ENCODE measurements around the gene PPARG.

The PPARG gene

GRCh38 chr3:12352253-12352652, 63.4 kb downstream of the PPARG start:
- H3K4me3 ChIP-seq (ENCODE audit: low read depth, low read length): no peak overlapping the region
- TF ChIP-seq, protein P1, sequence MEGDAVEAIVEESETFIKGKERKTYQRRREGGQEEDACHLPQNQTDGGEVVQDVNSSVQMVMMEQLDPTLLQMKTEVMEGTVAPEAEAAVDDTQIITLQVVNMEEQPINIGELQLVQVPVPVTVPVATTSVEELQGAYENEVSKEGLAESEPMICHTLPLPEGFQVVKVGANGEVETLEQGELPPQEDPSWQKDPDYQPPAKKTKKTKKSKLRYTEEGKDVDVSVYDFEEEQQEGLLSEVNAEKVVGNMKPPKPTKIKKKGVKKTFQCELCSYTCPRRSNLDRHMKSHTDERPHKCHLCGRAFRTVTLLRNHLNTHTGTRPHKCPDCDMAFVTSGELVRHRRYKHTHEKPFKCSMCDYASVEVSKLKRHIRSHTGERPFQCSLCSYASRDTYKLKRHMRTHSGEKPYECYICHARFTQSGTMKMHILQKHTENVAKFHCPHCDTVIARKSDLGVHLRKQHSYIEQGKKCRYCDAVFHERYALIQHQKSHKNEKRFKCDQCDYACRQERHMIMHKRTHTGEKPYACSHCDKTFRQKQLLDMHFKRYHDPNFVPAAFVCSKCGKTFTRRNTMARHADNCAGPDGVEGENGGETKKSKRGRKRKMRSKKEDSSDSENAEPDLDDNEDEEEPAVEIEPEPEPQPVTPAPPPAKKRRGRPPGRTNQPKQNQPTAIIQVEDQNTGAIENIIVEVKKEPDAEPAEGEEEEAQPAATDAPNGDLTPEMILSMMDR (IDR thresholded peaks at IDR 0.05; ENCODE audit: low read depth, low read length): peak; percentile 13
- no peak for TF ChIP-seq MYC (IDR thresholded peaks at IDR 0.05; ENCODE audit: low read depth, low read length)
- DNase-seq (ENCODE audit: low read depth): peak; percentile 52

DNA sequence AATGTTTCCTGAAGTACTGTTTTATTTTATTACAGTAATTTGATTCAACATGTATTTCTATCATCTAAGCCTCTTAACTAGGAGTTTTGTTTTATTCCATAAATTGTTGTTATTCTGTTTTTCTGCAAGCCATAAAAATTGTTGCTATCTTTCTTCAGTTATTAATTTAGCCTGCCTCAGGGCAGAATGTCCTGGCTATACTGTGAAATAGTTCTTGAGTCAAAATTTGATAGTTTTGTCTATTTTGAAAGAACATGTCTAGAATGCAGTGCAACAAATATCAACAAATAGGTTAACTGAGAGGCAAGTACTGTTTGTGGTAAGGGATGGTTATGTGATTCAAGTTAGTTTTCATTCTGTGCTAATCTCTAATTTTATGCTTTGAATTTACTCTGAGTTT, 63.9 kb downstream of the PPARG start:
- TF ChIP-seq, protein P1 (IDR thresholded peaks at IDR 0.05; ENCODE audit: low read depth, low read length): no peak
- no peak for TF ChIP-seq POLR2A (IDR thresholded peaks at IDR 0.05; ENCODE audit: extremely low read depth, insufficient read length)
- TF ChIP-seq, protein P2, sequence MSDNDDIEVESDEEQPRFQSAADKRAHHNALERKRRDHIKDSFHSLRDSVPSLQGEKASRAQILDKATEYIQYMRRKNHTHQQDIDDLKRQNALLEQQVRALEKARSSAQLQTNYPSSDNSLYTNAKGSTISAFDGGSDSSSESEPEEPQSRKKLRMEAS (IDR thresholded peaks at IDR 0.05; ENCODE audit: low read depth, low read length): no peak
- no peak for TF ChIP-seq MYC (IDR thresholded peaks at IDR 0.05; ENCODE audit: low read depth, low read length)
- DNase-seq (ENCODE audit: low read depth): no peak
- H3K4me3 ChIP-seq (ENCODE audit: low read depth, low read length): no peak overlapping the region

DNA sequence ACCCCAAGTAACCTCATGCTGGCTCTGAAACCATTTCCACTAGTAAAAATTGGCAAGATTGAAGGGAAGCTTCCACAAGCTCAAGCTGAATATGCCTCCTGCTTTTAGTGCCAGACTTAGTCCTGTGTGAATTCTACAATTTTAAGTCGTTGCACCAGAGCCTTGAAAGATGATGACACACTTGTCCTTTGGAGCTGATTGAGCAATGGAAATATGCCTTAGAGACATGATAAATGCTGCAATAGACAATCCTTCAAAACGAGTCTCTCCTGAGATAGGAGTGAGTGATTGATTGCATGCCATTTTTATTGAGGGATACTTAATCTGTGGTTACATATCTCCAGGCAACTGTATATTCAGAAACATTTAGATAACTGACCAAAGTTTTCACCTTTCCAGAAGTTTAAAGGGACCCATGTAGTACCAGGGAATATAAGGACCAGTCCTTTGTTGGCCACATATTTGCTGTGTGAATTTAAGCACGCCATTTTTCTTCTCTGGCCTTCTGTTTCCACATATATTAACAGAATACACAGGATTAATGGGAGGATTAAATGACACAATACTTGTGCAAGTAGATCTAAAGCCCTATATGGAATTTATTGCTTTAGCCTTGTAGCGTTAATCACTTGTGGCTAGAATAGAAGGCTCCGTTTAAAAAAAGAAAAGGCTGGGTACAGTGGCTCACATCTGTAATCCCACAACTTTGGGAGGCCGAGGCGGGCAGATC, 65.1 kb downstream of the PPARG start:
- peak; percentile 90 for DNase-seq (ENCODE audit: low read depth)
- no peak overlapping the region for H3K4me3 ChIP-seq (ENCODE audit: low read depth, low read length)
- TF ChIP-seq, protein P1 (IDR thresholded peaks at IDR 0.05; ENCODE audit: low read depth, low read length): no peak
- no peak for TF ChIP-seq MYC (IDR thresholded peaks at IDR 0.05; ENCODE audit: low read depth, low read length)
- TF ChIP-seq, protein P2 (IDR thresholded peaks at IDR 0.05; ENCODE audit: low read depth, low read length): no peak
- TF ChIP-seq POLR2A (IDR thresholded peaks at IDR 0.05; ENCODE audit: extremely low read depth, insufficient read length): no peak

GRCh38 chr3:12356175-12356574, 67.3 kb downstream of the PPARG start:
- H3K4me3 ChIP-seq (ENCODE audit: low read depth, low read length): no peak overlapping the region
- TF ChIP-seq MYC (IDR thresholded peaks at IDR 0.05; ENCODE audit: low read depth, low read length): no peak
- TF ChIP-seq, protein P1 (IDR thresholded peaks at IDR 0.05; ENCODE audit: low read depth, low read length): no peak
- TF ChIP-seq, protein P2 (IDR thresholded peaks at IDR 0.05; ENCODE audit: low read depth, low read length): peak; percentile 81
- DNase-seq (ENCODE audit: low read depth): peak; percentile 68

GRCh38 chr3:12356996-12357395, 68.1 kb downstream of the PPARG start:
- no peak overlapping the region for H3K4me3 ChIP-seq (ENCODE audit: low read depth, low read length)
- TF ChIP-seq, protein P1 (IDR thresholded peaks at IDR 0.05; ENCODE audit: low read depth, low read length): no peak
- TF ChIP-seq, protein P2 (IDR thresholded peaks at IDR 0.05; ENCODE audit: low read depth, low read length): no peak
- TF ChIP-seq MYC (IDR thresholded peaks at IDR 0.05; ENCODE audit: low read depth, low read length) (no peak), POLR2A (IDR thresholded peaks at IDR 0.05; ENCODE audit: extremely low read depth, insufficient read length) (no peak)
- DNase-seq (ENCODE audit: low read depth): peak; percentile 78

DNA sequence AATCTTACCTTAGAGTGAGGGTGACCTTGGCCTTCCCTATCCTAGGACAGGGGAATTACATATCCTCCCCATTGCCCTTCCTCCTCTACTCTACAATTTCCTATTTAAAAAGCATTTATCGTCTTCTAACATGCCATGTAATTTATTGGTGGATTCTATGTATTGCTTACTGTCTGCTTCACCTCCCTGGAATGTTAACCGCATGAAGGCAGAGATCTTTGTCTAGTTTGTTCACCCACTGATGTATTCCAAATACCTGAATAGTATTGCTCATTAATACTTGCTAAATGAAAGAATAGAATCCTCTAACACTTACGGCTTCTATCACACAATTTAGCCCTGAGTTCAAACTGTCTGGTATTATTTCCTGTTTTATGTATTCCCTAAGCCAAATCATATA, 68.6 kb downstream of the PPARG start:
- DNase-seq (ENCODE audit: low read depth): no peak
- TF ChIP-seq, protein P2 (IDR thresholded peaks at IDR 0.05; ENCODE audit: low read depth, low read length): no peak
- TF ChIP-seq, protein P1 (IDR thresholded peaks at IDR 0.05; ENCODE audit: low read depth, low read length): no peak
- TF ChIP-seq MYC (IDR thresholded peaks at IDR 0.05; ENCODE audit: low read depth, low read length): no peak
- no peak for TF ChIP-seq POLR2A (IDR thresholded peaks at IDR 0.05; ENCODE audit: extremely low read depth, insufficient read length)
- no peak overlapping the region for H3K4me3 ChIP-seq (ENCODE audit: low read depth, low read length)
